AG04450 (cell line): ENCODE measurements around the gene EPHB2. TPM values are rescaled to one million over a fixed set of nuclear protein-coding genes. Genes with fewer than 3 reads are reported as not detected.

Experiments
- CTCF ChIA-PET: fragments of 300-600, 350-600 bp; formaldehyde crosslinking; extraction: SDS; loops from one replicate; lab custom pipeline; 2022; ENCODE audit warnings: antibody characterized with exemption, inconsistent platforms; lab: Charles Lee
- POLR2A ChIA-PET: fragments of 350-600 bp; formaldehyde crosslinking; extraction: SDS; loops from one replicate; lab custom pipeline; 2021; ENCODE audit warnings: antibody characterized with exemption, inconsistent platforms; lab: Yijun Ruan, JAX
- DNase-seq: peaks from one replicate; pipeline ENCODE4 v3.0.0-alpha.2; 2011; ENCODE audit warnings: low read depth, low spot score
- H3K27ac ChIP-seq: one replicate; pipeline ENCODE4 v1.5.1; 2012; ENCODE audit warnings: low read depth, low read length, control low read depth
- H3K27me3 ChIP-seq: one replicate; pipeline ENCODE4 v1.6.0; 2012; ENCODE audit warnings: low read length; ENCODE audit not compliant: control insufficient read depth, insufficient read depth
- H3K4me3 ChIP-seq: 2 replicates; pipeline ENCODE4 v1.5.1; 2011; ENCODE audit warnings: mild to moderate bottlenecking, low read depth, low read length, control low read depth
- H3K9me3 ChIP-seq: 2 replicates; pipeline ENCODE4 v1.5.1; 2012; ENCODE audit warnings: low read length; ENCODE audit not compliant: control insufficient read depth, insufficient read depth
- CTCF ChIP-seq: IDR thresholded peaks from 2 replicates; pipeline ENCODE4 v1.5.1; 2011; ENCODE audit warnings: low read depth, low read length, control low read depth, inconsistent platforms
- polyA plus RNA-seq: library from polyadenylated mRNA; depleted of rRNA; stranded (reverse); fragments of >200 nt; gene quantifications from 2 replicates; pipeline ENCODE4 v1.2.3, GENCODE V29; 2011

Gene EPHB2
- polyA plus RNA-seq, 1 experiment, result 30.9 TPM

GRCh38 chr1:22711591-22712501 is 1.2 kb downstream of the EPHB2 start:
- ChIA-PET POLR2A (interaction anchor here (1.0 to 1.9 kb wide), 3 partner anchors 17 to 149 kb away, joined by 3 to 5 read pairs (median 4); no protein-coding TSS in a partner anchor), CTCF (interaction anchor here (0.7 to 1.2 kb wide), 2 partner anchors 7 to 219 kb away, joined by 4 to 5 read pairs; no protein-coding TSS in a partner anchor)
- Histone ChIP-seq H3K27me3 (no peaks in the 10 kb centered on the region), H3K27ac (peak overlapping the region; percentile 31), H3K4me3 (peak overlapping the region; percentile 69), H3K9me3 (no peaks in the 10 kb centered on the region; the same call in 1 of the 2 replicates)
- TF ChIP-seq CTCF, result no peak
- DNase-seq, result no peak

- no peak for DNase-seq
- Histone ChIP-seq H3K27ac (peak overlapping the region; percentile 47), H3K9me3 (no peaks in the 10 kb centered on the region; the same call in 1 of the 2 replicates), H3K27me3 (no peaks in the 10 kb centered on the region), H3K4me3 (peak overlapping the region; percentile 69)
- POLR2A ChIA-PET, result interaction anchor here (0.6 to 1.9 kb wide), 4 partner anchors 16 to 148 kb away, joined by 3 to 5 read pairs (median 4); no protein-coding TSS in a partner anchor
- CTCF ChIA-PET, result interaction anchor here (0.7 to 1.2 kb wide), 2 partner anchors 8 to 218 kb away, joined by 4 to 5 read pairs; no protein-coding TSS in a partner anchor
- 0 out of 2 replicates have a peak, but pooled peaks have one; percentile 4 for TF ChIP-seq CTCF
Measured at GRCh38 chr1:22712502-22713271, 2.0 kb downstream of the EPHB2 start.

- no peak for DNase-seq
- Histone ChIP-seq H3K9me3 (no peaks in the 10 kb centered on the region; the same call in 1 of the 2 replicates), H3K27me3 (no peaks in the 10 kb centered on the region), H3K4me3 (no peak overlapping the region), H3K27ac (no peak overlapping the region)
- no peak for TF ChIP-seq CTCF
- ChIA-PET POLR2A (no interaction called here), CTCF (no interaction called here)
Measured at GRCh38 chr1:22714455-22714854, 3.8 kb downstream of the EPHB2 start.

- POLR2A ChIA-PET, result no interaction called here
- no peaks in the 10 kb centered on the region for H3K9me3 ChIP-seq
- no peak for DNase-seq
- CTCF ChIA-PET, result interaction anchor here (0.7 to 1.5 kb wide), 4 partner anchors 12 to 144 kb away, joined by 3 to 4 read pairs (median 3); no protein-coding TSS in a partner anchor
- no peak overlapping the region for H3K27ac ChIP-seq
- no peak for TF ChIP-seq CTCF
- no peak overlapping the region for H3K4me3 ChIP-seq
- no peaks in the 10 kb centered on the region for H3K27me3 ChIP-seq
Measured at GRCh38 chr1:22717037-22717760, 6.6 kb downstream of the EPHB2 start.
